GM19351 (cell line): ENCODE results near the gene NOL8.
A peak's percentile ranks its signal among the peaks of the same experiment; 100 is the strongest.

Experiments used
- ATAC-seq: cut with Tn5 transposase; IDR thresholded peaks from one replicate; pipeline ENCODE4 v1.9.1; 2021; ENCODE audit warnings: mild to moderate bottlenecking, moderate library complexity; ENCODE audit not compliant: unreplicated experiment

The NOL8 gene

DNA sequence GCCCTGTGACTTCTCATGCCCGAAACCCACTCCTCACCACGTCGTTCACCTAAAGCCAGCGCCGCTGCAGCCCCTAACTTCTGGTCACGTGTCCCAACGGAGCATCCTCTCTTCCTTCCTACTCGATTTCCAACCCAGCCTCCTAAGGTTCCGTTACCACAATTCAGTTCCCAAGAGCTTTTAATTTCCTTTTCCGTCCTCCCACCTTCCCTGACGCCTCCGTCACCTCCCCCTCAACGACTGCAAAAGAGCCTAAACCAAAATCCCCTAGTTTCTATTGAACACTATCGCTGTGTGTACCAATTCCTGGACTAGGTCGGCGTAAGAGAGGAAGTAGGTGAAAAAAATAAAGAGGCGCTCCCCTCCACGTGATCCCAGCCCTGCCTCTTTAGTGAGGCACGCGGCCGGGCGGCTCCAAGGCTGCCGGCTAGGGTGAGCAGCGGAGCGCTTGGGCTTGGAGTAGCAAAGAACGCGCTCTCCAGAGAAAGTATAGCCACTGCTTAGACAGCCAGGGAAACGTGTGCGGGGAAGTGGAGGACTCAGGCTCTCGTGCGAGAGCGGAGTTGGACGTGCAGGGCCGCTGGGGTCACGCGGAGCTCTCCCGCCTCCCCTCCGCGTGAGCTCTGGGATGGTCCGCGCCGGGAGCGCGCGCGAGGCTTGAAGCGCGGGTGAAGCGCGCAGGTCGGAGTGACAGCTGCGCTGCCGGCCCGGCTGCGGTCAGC, at the start of gene NOL8, which contains the start of gene CENPP:
TSS of gene NOL8 (minus strand) at position 82 of the 722 bp plus-strand sequence. CDS start 1,189 bp downstream, outside the sequence.
TSS of gene CENPP (plus strand) at position 685 of the 722 bp plus-strand sequence.
- ATAC-seq = peak; percentile 93

DNA sequence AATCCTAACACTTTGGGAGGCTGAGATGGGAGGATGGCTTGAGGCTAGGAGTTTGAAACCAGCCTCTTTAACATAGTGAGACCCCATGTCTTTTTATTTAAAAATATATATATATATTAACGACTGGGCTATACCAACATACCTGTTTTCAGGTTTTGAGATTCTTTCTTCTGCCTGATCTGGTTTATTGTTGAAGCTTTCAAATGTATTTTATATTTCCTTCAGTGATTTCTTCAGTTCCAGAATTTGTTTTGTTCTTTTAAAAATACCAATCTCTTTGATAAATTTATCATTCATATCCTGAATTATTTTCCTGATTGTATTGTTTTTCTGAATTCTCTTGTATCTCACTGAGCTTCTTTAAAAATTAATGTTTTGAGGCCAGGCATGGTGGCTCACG, 48.0 kb upstream of the NOL8 start:
- ATAC-seq = no peak

DNA sequence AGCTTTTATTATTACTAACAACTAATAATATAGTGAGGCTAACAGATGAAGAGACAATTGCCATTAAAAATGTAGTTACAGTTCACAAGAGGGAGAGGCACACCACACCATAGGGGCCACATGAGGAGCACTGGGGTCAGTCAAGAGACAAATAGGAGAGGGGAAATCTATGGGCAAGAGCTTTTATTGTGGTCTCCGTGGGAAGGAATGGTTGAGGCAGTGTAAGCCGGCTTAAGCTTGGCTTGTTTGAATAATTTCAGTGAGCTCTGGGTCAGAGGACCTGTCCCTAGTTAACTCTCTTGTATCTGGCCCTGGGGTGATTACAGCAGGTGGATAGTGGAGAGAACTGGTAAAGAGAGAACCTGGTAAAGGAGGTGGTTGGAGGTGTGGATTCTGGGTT, 43.9 kb upstream of the NOL8 start:
- no peak for ATAC-seq

- no peak for ATAC-seq
Observed at GRCh38 chr9:92360083-92360482, 34.9 kb upstream of the NOL8 start.

DNA sequence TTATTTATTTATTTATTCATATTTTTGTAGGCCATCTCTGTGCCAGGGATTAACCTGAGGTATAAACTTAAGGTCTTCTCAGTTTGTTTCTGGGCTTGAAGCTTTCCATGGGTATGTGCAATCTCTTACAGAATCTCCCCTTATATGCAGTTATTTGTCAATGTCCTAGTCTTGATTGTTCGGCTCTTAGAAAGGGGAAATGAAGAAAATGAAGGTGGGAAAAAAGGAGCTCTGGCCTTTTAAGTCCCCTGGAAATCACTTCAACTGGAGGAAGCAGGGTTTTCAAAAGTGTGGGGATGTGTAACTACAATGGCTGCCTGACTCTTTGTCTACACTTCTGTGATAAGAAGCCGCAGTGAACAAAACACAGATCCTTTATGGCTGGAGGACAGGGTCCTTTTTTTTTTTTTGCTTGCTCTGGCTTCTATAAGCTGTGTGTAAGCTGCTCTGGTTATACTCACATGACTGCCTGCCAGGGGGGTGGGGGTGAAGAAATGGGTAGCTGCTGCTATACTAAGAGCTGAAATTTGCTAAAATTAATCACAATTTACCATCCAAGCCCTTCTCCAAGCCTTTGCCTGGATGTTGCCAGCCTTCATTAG, 34.3 kb upstream of the NOL8 start:
- no peak for ATAC-seq

- ATAC-seq = no peak
Observed at GRCh38 chr9:92353051-92353450, 27.9 kb upstream of the NOL8 start.

DNA sequence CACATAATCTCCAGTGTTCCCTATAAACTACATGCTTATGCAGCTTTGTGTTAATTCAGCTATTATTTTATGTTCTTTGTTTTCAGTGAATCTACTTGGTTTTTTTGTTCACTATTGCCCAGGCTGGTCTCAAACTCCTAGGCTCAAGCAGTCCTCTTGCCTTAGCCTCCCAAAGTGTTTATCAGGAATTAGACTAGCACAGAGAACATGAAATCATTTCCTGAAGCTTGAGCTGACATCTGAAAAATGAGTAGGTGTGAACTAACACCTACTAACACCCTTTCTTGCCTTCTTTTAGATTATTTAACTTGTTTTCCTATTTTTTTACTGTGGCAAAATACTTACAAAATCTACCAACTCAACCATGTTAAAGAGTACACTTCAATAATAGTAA, 25.6 kb upstream of the NOL8 start:
- ATAC-seq = no peak

- ATAC-seq = no peak
Observed at GRCh38 chr9:92349771-92350739, 24.9 kb upstream of the NOL8 start.

DNA sequence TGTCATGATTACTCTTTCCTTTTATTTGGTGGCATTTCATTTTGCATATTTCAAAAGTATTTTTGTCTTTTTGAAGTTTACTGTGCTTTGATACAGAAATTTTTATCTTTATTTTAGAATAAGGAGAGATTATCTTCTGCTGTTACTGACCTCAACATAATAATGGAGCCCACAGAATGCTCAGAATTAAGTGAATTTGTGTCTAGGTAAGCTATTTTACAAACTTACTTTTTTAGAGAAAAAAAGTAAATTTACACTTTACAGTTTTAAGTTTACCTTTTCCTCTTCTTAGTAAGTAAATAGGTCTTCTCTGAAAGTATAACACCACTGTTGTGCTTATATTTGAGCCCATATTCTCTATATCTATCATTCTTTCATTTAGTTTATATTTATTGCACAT, 20.4 kb upstream of the NOL8 start:
- no peak for ATAC-seq

DNA sequence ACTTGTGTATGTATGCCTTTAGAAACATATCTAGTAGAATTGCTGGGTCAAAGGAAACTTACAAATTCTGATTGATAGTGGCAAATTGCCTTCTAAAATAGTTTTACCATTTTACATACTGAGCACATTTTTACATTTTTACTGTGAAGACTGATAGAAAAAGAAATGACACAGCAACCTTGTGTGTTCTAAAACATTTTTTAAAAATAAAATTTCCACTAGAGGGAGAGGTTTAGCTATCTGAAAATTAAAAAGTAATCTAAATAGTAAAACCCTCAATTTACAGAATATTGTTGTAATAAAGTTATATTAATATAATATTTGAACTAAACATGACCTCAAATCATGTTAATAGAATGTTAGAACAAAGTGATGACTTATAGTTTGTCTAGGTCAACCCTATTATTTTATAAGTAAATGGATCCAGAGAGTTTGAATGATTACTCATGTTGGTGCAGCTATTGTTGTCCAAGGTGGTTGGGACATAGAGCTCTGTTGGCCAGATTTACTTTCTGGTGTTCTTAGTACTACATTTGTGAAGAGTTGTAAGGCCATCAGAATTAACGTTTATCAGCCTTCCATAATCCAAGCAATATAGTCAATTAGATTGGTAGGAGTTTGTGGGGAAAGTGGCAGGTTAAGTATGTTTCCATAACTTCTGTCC, 17.8 kb upstream of the NOL8 start:
- no peak for ATAC-seq

DNA sequence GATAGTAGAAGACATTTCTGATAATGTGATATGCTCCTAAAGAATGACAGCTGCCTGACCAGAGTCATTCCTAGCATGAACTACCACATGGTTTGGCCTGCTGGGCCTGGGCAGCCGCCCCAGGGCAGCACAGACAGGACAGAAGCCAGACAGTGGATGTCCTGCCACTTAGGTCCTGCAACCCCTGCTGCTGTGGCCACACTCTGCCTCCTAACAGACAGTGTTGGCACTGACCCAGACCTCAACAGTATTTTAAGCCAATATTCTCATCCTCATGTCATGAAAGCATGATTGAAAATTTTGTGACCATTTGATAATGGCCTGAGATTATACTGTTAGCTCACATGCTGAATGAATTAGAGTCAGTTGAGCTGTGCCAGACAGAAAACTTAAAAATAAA, 16.4 kb upstream of the NOL8 start:
- no peak for ATAC-seq

- ATAC-seq = no peak
Observed at GRCh38 chr9:92333282-92333634, 8.1 kb upstream of the NOL8 start.

DNA sequence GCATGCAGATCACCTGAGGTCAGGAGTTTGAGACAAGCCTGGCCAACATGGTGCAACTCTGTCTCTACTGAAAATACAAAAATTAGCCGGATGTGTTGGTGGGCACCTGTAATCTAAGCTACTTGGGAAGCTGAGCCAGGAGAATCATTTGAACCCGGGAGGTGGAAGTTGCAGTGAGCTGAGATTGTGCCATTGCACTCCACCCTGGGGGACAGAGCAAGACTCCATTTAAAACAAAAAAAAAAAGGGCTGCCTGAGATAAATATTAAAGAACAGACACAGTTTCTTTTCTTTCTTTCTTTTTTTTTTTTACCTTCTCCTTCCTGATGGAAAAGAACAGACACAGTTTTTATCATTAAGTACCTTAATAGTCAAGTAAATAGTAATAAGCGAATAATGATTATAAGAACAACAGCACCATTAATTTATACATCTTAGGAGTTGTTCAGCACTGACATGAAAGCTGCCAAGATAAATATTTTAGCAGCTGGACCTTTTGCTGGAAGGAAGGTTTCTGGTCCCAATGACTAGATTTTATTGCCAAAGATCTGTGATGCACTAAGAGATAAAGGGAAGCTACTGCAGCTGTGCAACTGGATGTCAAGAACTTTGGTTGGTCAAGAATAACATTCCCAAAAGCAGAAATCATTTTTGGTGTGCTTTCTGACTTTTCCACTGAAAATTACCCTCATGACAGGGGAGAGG, 7.6 kb upstream of the NOL8 start:
- no peak for ATAC-seq

GRCh38 chr9:92328225-92328624, 3.1 kb upstream of the NOL8 start:
- no peak for ATAC-seq

GRCh38 chr9:92327283-92327850, 2.2 kb upstream of the NOL8 start:
- no peak for ATAC-seq

DNA sequence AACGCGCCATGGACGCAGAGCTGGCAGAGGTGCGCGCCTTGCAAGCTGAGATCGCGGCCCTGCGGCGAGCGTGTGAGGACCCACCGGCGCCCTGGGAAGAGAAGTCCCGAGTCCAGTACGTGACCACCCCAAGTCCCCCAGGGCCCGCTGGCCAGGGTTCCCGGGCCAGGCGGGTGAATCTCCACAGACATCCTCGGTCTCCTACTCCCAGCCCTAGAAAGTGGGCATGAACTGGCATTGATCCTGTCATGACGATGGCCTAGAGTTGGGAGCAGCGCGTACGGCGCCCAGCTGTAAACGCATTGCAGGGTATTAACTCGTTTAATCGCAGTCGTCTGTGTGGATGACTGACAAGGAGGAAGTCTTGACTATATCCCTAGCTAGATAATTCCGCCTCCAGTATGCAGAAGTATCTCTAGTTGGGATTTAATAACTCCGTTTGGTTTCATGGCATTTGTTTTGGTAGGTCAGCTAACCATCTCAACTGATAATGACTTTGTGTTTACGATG, 896 bp upstream of the NOL8 start:
- peak; percentile 2 for ATAC-seq

- peak; percentile 8 for ATAC-seq
Observed at GRCh38 chr9:92324889-92325268, 271 bp downstream of the NOL8 start.

GRCh38 chr9:92324431-92324830, 719 bp downstream of the NOL8 start:
- ATAC-seq = no peak

- no peak for ATAC-seq
Observed at GRCh38 chr9:92315456-92315855, 9.7 kb downstream of the NOL8 start.

DNA sequence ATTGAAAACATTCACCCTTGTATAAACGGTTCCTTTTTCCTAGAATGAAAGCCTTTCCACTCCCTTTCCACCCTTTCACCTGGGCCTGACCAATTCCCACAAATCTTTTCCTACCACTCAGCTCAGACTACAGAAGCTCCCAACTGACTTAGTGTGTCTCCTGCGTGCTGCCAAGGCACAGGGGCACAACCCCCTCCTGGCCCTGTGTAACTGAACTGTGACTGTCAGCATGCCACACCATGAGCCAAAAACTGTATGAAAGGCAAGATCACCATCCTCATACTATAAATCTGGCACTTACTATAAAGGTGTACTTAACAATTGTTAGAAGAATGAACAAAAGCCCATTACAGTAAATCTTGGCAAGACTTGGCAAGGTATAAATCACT, 11.5 kb downstream of the NOL8 start:
- no peak for ATAC-seq
